CD14-positive monocyte (primary cell): Measurements from ENCODE around the gene CTCF. TPM values are rescaled to one million over a fixed set of nuclear protein-coding genes. Genes with fewer than 3 reads are reported as not detected.
A peak's percentile ranks its signal among the peaks of the same experiment; 100 is the strongest.

Source experiments
- DNase-seq, 3 donors: peaks; one replicate each; pipeline ENCODE4 v3.0.0-alpha.2; 2011 to 2022
- H2AFZ ChIP-seq: 2 replicates; pipeline ENCODE4 v1.6.0; 2012; ENCODE audit warnings: mild to moderate bottlenecking, low read depth, low read length, inconsistent platforms; ENCODE audit not compliant: insufficient read depth, poor library complexity, severe bottlenecking
- H3K27ac ChIP-seq, 2 donors: 1 replicate in 1 of 2; 2 replicates in 1 of 2; pipeline ENCODE4 v1.5.1; 2012 to 2013; ENCODE audit warnings: low read length in 2 of 2, control low read depth in 1 of 2, inconsistent platforms in 1 of 2, low read depth in 1 of 2, mild to moderate bottlenecking in 1 of 2
- H3K27me3 ChIP-seq, 2 donors: one replicate each; pipeline versions ENCODE4 v1.6.0 to v1.6.1; 2011 to 2013; ENCODE audit warnings: low read length in 2 of 2; ENCODE audit not compliant: control insufficient read depth in 2 of 2, insufficient read depth in 2 of 2
- H3K36me3 ChIP-seq, 2 donors: replicated peaks in 1 of 2; 1 replicate in 1 of 2; 2 replicates in 1 of 2; pipeline versions ENCODE4 v1.5.1 to v1.6.1; 2012 to 2013; ENCODE audit warnings: low read length in 2 of 2, control low read depth in 1 of 2, inconsistent platforms in 1 of 2, mild to moderate bottlenecking in 1 of 2; ENCODE audit not compliant: insufficient read depth in 2 of 2, control insufficient read depth in 1 of 2
- H3K4me1 ChIP-seq, 2 donors: 1 replicate in 1 of 2; 2 replicates in 1 of 2; pipeline versions ENCODE4 v1.5.1 to v1.6.1; 2012 to 2013; ENCODE audit warnings: low read length in 2 of 2, control low read depth in 1 of 2, inconsistent platforms in 1 of 2, mild to moderate bottlenecking in 1 of 2, moderate library complexity in 1 of 2; ENCODE audit not compliant: insufficient read depth in 2 of 2, control insufficient read depth in 1 of 2
- H3K4me2 ChIP-seq: replicated peaks from 2 replicates; pipeline ENCODE3; 2012; ENCODE audit warnings: low read length, moderate library complexity, mild to moderate bottlenecking; ENCODE audit not compliant: poor library complexity, severe bottlenecking; ENCODE audit errors: extremely low read depth
- H3K4me3 ChIP-seq, 3 experiments: fragments of 200-600 bp in 1 of 3; sonication (generic) in 1 of 3; replicated peaks in 1 of 3; 1 replicate in 2 of 3; 2 replicates in 1 of 3; pipeline ENCODE4 v1.5.1; 2011 to 2013; ENCODE audit warnings: low read length in 3 of 3, mild to moderate bottlenecking in 3 of 3, control low read depth in 2 of 3, low read depth in 2 of 3, inconsistent platforms in 1 of 3, moderate library complexity in 1 of 3
- H3K79me2 ChIP-seq: 2 replicates; pipeline ENCODE4 v1.6.0; 2012; ENCODE audit warnings: mild to moderate bottlenecking, control low read depth, inconsistent platforms, low read length, moderate library complexity; ENCODE audit not compliant: insufficient read depth
- H3K9ac ChIP-seq: 2 replicates; pipeline ENCODE4 v1.6.0; 2017; ENCODE audit warnings: low read length, mild to moderate bottlenecking; ENCODE audit not compliant: insufficient read depth, poor library complexity, severe bottlenecking
- H3K9me3 ChIP-seq, 2 donors: replicated peaks in 1 of 2; 1 replicate in 1 of 2; 2 replicates in 1 of 2; pipeline versions ENCODE4 v1.5.1 to v1.6.1; 2012 to 2013; ENCODE audit warnings: low read length in 2 of 2, control low read depth in 1 of 2; ENCODE audit not compliant: control insufficient read depth in 1 of 2, insufficient read depth in 1 of 2
- H4K20me1 ChIP-seq: 2 replicates; pipeline ENCODE4 v1.6.0; 2012; ENCODE audit warnings: mild to moderate bottlenecking, low read length, control low read depth, moderate library complexity; ENCODE audit not compliant: insufficient read depth
- H3K27ac Mint-ChIP-seq, 7 donors: one replicate each; pipeline ENCODE4 v1.8.0; 2020; ENCODE audit warnings: mild to moderate bottlenecking in 7 of 7, mixed read lengths in 7 of 7, moderate library complexity in 6 of 7, inconsistent platforms in 2 of 7
- H3K27me3 Mint-ChIP-seq, 3 donors: one replicate each; pipeline ENCODE4 v1.8.0; 2021 to 2022; ENCODE audit warnings: low read depth in 3 of 3, mild to moderate bottlenecking in 3 of 3, mixed read lengths in 3 of 3, moderate library complexity in 3 of 3, inconsistent platforms in 1 of 3
- H3K36me3 Mint-ChIP-seq, 2 donors: one replicate each; pipeline ENCODE4 v1.8.0; 2020; ENCODE audit warnings: mixed read lengths in 2 of 2, inconsistent platforms in 1 of 2, mild to moderate bottlenecking in 1 of 2
- H3K4me1 Mint-ChIP-seq: one replicate; pipeline ENCODE4 v1.8.0; 2020; ENCODE audit warnings: mild to moderate bottlenecking, mixed read lengths
- H3K4me3 Mint-ChIP-seq, 2 donors: one replicate each; pipeline ENCODE4 v1.8.0; 2020; ENCODE audit warnings: mild to moderate bottlenecking in 2 of 2, mixed read lengths in 2 of 2, moderate library complexity in 1 of 2
- H3K9me3 Mint-ChIP-seq, 7 donors: one replicate each; pipeline ENCODE4 v1.8.0; 2020 to 2022; ENCODE audit warnings: mixed read lengths in 7 of 7, mild to moderate bottlenecking in 6 of 7, moderate library complexity in 6 of 7, inconsistent platforms in 2 of 7
- CTCF ChIP-seq: fragments of 200-600 bp; IDR thresholded peaks from one replicate; pipeline ENCODE4 v1.8.0; 2022; ENCODE audit warnings: antibody characterized with exemption, mild to moderate bottlenecking
- WGBS: methylation state at CpG from one replicate; pipeline ENCODE4 v1.1.5; 2013; ENCODE audit warnings: missing lambda C conversion rate; ENCODE audit not compliant: insufficient coverage; 5-methylcytosine and 5-hydroxymethylcytosine counted together
- intact Hi-C, 2 donors: fragments of 100-400 bp; cut with micrococcal nuclease; formaldehyde crosslinking; loops; one replicate each; pipeline versions ENCODE4 v1.15.0 to v1.15.1; 2023
- polyA plus RNA-seq, 3 donors: library from polyadenylated mRNA; depleted of rRNA in 1 of 3; unstranded in 2 of 3; stranded (reverse) in 1 of 3; fragments of 300-500 nt in 2 of 3; fragments of >200 nt in 1 of 3; fragmentation: Illumina TruSeq in 2 of 3; gene quantifications; 1 replicate in 2 of 3; 2 replicates in 1 of 3; pipeline ENCODE4 v1.2.3, GENCODE V29; 2012 to 2021

CTCF gene
- polyA plus RNA-seq, 3 donors: 8.4 to 29.9 (median 17.7) TPM

- H4K20me1 ChIP-seq: peaks cover 100% of the 10 kb centered on the region
- DNase-seq: no peak
- peaks cover 37% of the 10 kb centered on the region for H3K79me2 ChIP-seq
- H3K27me3 ChIP-seq: peaks cover 0 to 20% of the 10 kb centered on the region in 2 donors
- H3K9me3 Mint-ChIP-seq: peaks cover 0 to 10% (median 3%) of the 10 kb centered on the region in 7 donors
- no peak overlapping the region for H3K4me3 ChIP-seq
- H3K27ac ChIP-seq: no peak overlapping the region
- H3K4me3 Mint-ChIP-seq: no peak overlapping the region
- H2AFZ ChIP-seq: no peak overlapping the region
- H3K27me3 Mint-ChIP-seq: peaks cover 23 to 43% (median 26%) of the 10 kb centered on the region in 3 donors
- peaks cover 77 to 85% of the 10 kb centered on the region in 2 donors for H3K36me3 Mint-ChIP-seq
- TF ChIP-seq CTCF: no peak
- H3K27ac Mint-ChIP-seq: peak overlapping the region in 1 of 7 donors; percentile 63
- WGBS: 60% methylated on average over 1 of the region's 27 CpGs
- H3K9ac ChIP-seq: no peak overlapping the region
- intact Hi-C loops: loop anchor here in 1 of 2 donors (10.0 kb wide), 1 partner anchor 545 kb away; the partner anchor contains the start of gene NFATC3
- no peak overlapping the region for H3K4me2 ChIP-seq
- peaks cover 42% of the 10 kb centered on the region for H3K4me1 Mint-ChIP-seq
- H3K36me3 ChIP-seq: peaks cover 61 to 72% of the 10 kb centered on the region in 2 donors
- no peaks in the 10 kb centered on the region for H3K9me3 ChIP-seq
- peaks cover 25 to 55% of the 10 kb centered on the region in 2 donors for H3K4me1 ChIP-seq
These were observed 22.4 kb upstream of the CTCF start for GRCh38 chr16:67539691-67540635.

GRCh38 chr16:67540756-67541155, 21.6 kb upstream of the CTCF start:
- no peak for TF ChIP-seq CTCF
- Histone ChIP-seq H3K79me2 (peaks cover 29% of the 10 kb centered on the region), H3K27ac (no peak overlapping the region), H3K4me3 (no peak overlapping the region), H3K36me3 (peaks cover 69 to 73% of the 10 kb centered on the region in 2 donors), H3K4me1 (peaks cover 25 to 49% of the 10 kb centered on the region in 2 donors), H3K4me2 (no peak overlapping the region), H3K9ac (no peak overlapping the region), H3K9me3 (no peaks in the 10 kb centered on the region), H3K27me3 (peaks cover 0 to 14% of the 10 kb centered on the region in 2 donors), H4K20me1 (peaks cover 100% of the 10 kb centered on the region), H2AFZ (no peak overlapping the region)
- H3K36me3 Mint-ChIP-seq: peaks cover 76 to 85% of the 10 kb centered on the region in 2 donors
- H3K9me3 Mint-ChIP-seq: peaks cover 0 to 7% (median 3%) of the 10 kb centered on the region in 7 donors
- peaks cover 17 to 35% (median 19%) of the 10 kb centered on the region in 3 donors for H3K27me3 Mint-ChIP-seq
- WGBS: 100% methylated on average over 1 of the region's 1 CpG
- H3K4me1 Mint-ChIP-seq: peaks cover 34% of the 10 kb centered on the region
- peak overlapping the region in 2 of 7 donors; percentile 24 to 28 for H3K27ac Mint-ChIP-seq
- DNase-seq: no peak
- intact Hi-C loops: no loop called here
- H3K4me3 Mint-ChIP-seq: no peak overlapping the region
